Hepatocyte (in vitro differentiated cells): Measurements from ENCODE around the gene SIVA1. TPM values are rescaled to one million over a fixed set of nuclear protein-coding genes. Genes with fewer than 3 reads are reported as not detected.
A peak's percentile ranks its signal among the peaks of the same experiment; 100 is the strongest.

ENCODE experiments used
- DNase-seq: peaks from one replicate; pipeline ENCODE4 v3.0.0-alpha.2; 2016; ENCODE audit warnings: low spot score
- H2AFZ ChIP-seq: fragments of 200-600 bp; sonication (generic); 2 replicates; pipeline ENCODE4 v1.6.0; 2016; ENCODE audit warnings: antibody characterized with exemption, mild to moderate bottlenecking
- H3K27ac ChIP-seq: fragments of 200-600 bp; sonication (generic); 2 replicates; pipeline ENCODE4 v1.5.1; 2016; ENCODE audit warnings: mild to moderate bottlenecking
- H3K27me3 ChIP-seq: fragments of 200-600 bp; sonication (generic); 2 replicates; pipeline ENCODE4 v1.6.1; 2016
- H3K36me3 ChIP-seq: fragments of 200-600 bp; sonication (generic); replicated peaks from 2 replicates; pipeline ENCODE4 v1.5.1; 2016; ENCODE audit warnings: low read depth; ENCODE audit not compliant: insufficient read depth
- H3K4me1 ChIP-seq: fragments of 200-600 bp; sonication (generic); 2 replicates; pipeline ENCODE4 v1.5.1; 2016; ENCODE audit warnings: mild to moderate bottlenecking, moderate library complexity; ENCODE audit not compliant: insufficient read depth
- H3K4me2 ChIP-seq: fragments of 200-600 bp; sonication (generic); 2 replicates; pipeline ENCODE4 v1.6.0; 2016
- H3K4me3 ChIP-seq: fragments of 200-600 bp; sonication (generic); 2 replicates; pipeline ENCODE4 v1.5.1; 2016; ENCODE audit warnings: mild to moderate bottlenecking
- H3K79me2 ChIP-seq: fragments of 200-600 bp; sonication (generic); 2 replicates; pipeline ENCODE4 v1.6.0; 2017; ENCODE audit warnings: mild to moderate bottlenecking
- H3K9me2 ChIP-seq: fragments of 200-600 bp; sonication (generic); replicated peaks from 2 replicates; pipeline ENCODE4 v1.6.0; 2017; ENCODE audit warnings: mild to moderate bottlenecking; ENCODE audit not compliant: insufficient read depth
- H3K9me3 ChIP-seq: fragments of 200-600 bp; sonication (generic); 2 replicates; pipeline ENCODE4 v1.5.1; 2016; ENCODE audit warnings: low read depth, mild to moderate bottlenecking
- H4K20me1 ChIP-seq: fragments of 200-600 bp; sonication (generic); 2 replicates; pipeline ENCODE4 v1.6.0; 2016; ENCODE audit warnings: mild to moderate bottlenecking; ENCODE audit not compliant: insufficient read depth, poor library complexity, severe bottlenecking
- CTCF ChIP-seq: fragments of 200-600 bp; sonication (generic); IDR thresholded peaks from 2 replicates; pipeline ENCODE4 v1.5.1; 2016; ENCODE audit warnings: antibody characterized with exemption, mild to moderate bottlenecking; ENCODE audit not compliant: poor library complexity
- EZH2 ChIP-seq: fragments of 200-600 bp; sonication (generic); IDR thresholded peaks from 2 replicates; pipeline ENCODE4 v1.6.1; 2016; ENCODE audit warnings: antibody characterized with exemption, mild to moderate bottlenecking, borderline replicate concordance
- EZH2phosphoT487 ChIP-seq: fragments of 200-600 bp; sonication (generic); IDR thresholded peaks from one replicate; pipeline ENCODE4 v1.6.1; 2018; ENCODE audit warnings: antibody characterized with exemption, mild to moderate bottlenecking, low read depth, moderate library complexity; ENCODE audit not compliant: unreplicated experiment, severe bottlenecking
- WGBS: methylation state at CpG from one replicate; pipeline ENCODE4 v1.1.6; 2016; ENCODE audit warnings: low lambda C conversion rate; ENCODE audit errors: missing lambda C conversion rate; 5-methylcytosine and 5-hydroxymethylcytosine counted together
- polyA plus RNA-seq: library from polyadenylated mRNA; unstranded; fragments of >200 nt; fragmentation: Nextera tagmentation; extraction: Ambion mirVana; gene quantifications from 2 replicates; pipeline ENCODE4 v1.2.1, GENCODE V29; 2016
- total RNA-seq: library from RNA; depleted of rRNA; stranded (reverse); fragments of >200 nt; gene quantifications from 2 replicates; pipeline ENCODE4 v1.2.3, GENCODE V29; 2014

SIVA1 gene
- total and polyA plus RNA-seq, 2 experiments from 2014 or later = 149 to 163 TPM

DNA sequence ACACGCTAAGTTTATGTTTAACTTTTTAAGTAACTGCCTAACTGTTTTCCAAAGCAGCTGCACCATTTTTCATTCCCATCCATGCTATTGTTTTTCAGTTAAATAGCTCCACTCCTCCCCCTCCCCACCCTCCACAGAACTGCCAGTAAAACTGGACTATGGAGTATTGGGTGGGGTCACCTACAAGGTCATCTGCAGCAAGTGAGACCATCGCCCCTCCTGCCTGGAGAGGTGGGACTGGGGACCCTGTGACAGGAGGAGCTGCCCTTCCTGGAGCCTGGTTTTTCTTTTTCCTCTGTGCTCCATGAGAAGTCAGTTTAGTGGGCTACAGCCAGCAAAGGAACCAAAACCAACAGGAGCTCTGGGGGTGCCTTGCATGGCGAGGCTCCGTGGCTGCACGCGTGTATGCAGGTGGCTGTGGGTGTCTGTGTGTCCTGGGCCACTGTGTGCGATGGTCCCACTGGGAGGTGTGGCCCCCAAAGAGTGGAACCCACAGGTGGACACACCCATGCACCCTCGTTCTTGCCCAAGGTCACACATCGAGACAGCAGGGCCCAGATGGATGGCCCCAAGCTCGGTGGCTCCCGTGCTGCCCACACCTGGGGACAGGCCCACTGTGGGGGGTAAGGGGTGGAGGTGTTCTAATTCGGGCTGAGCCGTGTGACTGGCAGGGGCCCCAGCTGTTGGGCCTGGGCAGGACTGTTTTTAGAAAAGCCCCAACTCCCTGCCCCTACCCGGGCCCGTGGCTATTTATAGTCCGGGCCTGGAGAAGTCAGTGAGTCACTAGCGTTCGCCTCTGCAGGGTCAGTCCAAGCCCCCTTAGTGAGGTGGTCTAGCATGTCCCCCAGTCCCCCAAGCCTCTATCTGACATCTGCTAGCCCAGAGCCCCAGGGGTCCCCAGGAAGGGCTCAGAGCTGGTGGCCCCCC lies 31.2 kb upstream of the SIVA1 start:
- H3K9me3 ChIP-seq = no peaks in the 10 kb centered on the region
- 90% methylated on average over 18 of the region's 18 CpGs for WGBS
- H3K27me3 ChIP-seq = no peaks in the 10 kb centered on the region
- no peak for DNase-seq
- TF ChIP-seq CTCF (no peak), EZH2 (no peak), EZH2phosphoT487 (no peak)
- H4K20me1 ChIP-seq = no peaks in the 10 kb centered on the region
- H3K4me2 ChIP-seq = no peak overlapping the region
- H3K27ac ChIP-seq = no peak overlapping the region
- no peaks in the 10 kb centered on the region for H3K9me2 ChIP-seq
- no peak overlapping the region for H2AFZ ChIP-seq
- no peak overlapping the region for H3K4me3 ChIP-seq
- no peaks in the 10 kb centered on the region for H3K79me2 ChIP-seq
- peaks cover 12% of the 10 kb centered on the region for H3K4me1 ChIP-seq
- H3K36me3 ChIP-seq = no peaks in the 10 kb centered on the region

GRCh38 chr14:104722938-104723650 lies 29.9 kb upstream of the SIVA1 start:
- peak overlapping the region; percentile 99 for H3K4me2 ChIP-seq
- TF ChIP-seq CTCF (no peak), EZH2phosphoT487 (no peak), EZH2 (no peak)
- H3K27ac ChIP-seq = no peak overlapping the region
- H2AFZ ChIP-seq = no peak overlapping the region
- H4K20me1 ChIP-seq = no peaks in the 10 kb centered on the region
- DNase-seq = no peak
- no peaks in the 10 kb centered on the region for H3K36me3 ChIP-seq
- no peak overlapping the region for H3K4me3 ChIP-seq
- peaks cover 12% of the 10 kb centered on the region for H3K4me1 ChIP-seq
- WGBS = 66% methylated on average over 23 of the region's 26 CpGs
- no peaks in the 10 kb centered on the region for H3K27me3 ChIP-seq
- no peaks in the 10 kb centered on the region for H3K79me2 ChIP-seq
- no peaks in the 10 kb centered on the region for H3K9me3 ChIP-seq
- H3K9me2 ChIP-seq = no peaks in the 10 kb centered on the region

GRCh38 chr14:104723651-104724406 lies 29.1 kb upstream of the SIVA1 start, which contains the start of gene ADSS1:
TSS of gene ADSS1 (plus strand) at chr14:104724229. CDS start at chr14:104724271, 42 bp downstream.
- Histone ChIP-seq H3K79me2 (no peaks in the 10 kb centered on the region), H3K27me3 (no peaks in the 10 kb centered on the region), H3K27ac (no peak within 1 kb of the TSS), H3K9me3 (no peaks in the 10 kb centered on the region), H3K4me3 (peak within 1 kb of the TSS; percentile 82), H3K4me2 (peak within 1 kb of the TSS; percentile 99), H3K36me3 (no peaks in the 10 kb centered on the region), H2AFZ (peak within 1 kb of the TSS; percentile 49), H3K9me2 (no peaks in the 10 kb centered on the region), H4K20me1 (no peaks in the 10 kb centered on the region), H3K4me1 (peaks cover 12% of the 10 kb centered on the region)
- TF ChIP-seq CTCF (peak; percentile 68), EZH2phosphoT487 (no peak)
- 3% methylated on average over 24 of the region's 82 CpGs for WGBS
- DNase-seq = peak; percentile 78
